Fibroblast of lung (primary cell): ENCODE results near the gene GPR139. TPM values are rescaled to one million over a fixed set of nuclear protein-coding genes. Genes with fewer than 3 reads are reported as not detected.

Experiments
- DNase-seq, 2 donors: peaks; one replicate each; pipeline versions ENCODE4 v3.0.0 to v3.0.0-alpha.2; 2010; ENCODE audit warnings: low read depth in 2 of 2
- H2AFZ ChIP-seq: 2 replicates; pipeline ENCODE4 v1.5.1; 2012; ENCODE audit warnings: low read length, control low read depth, inconsistent platforms
- H3K27ac ChIP-seq: 2 replicates; pipeline ENCODE4 v1.5.1; 2011; ENCODE audit warnings: low read length, control low read depth; ENCODE audit not compliant: insufficient read depth
- H3K27me3 ChIP-seq: 2 replicates; pipeline ENCODE4 v1.5.1; 2011; ENCODE audit warnings: mild to moderate bottlenecking, low read length; ENCODE audit not compliant: control insufficient read depth, insufficient read depth
- H3K36me3 ChIP-seq: 2 replicates; pipeline ENCODE4 v1.5.1; 2011; ENCODE audit warnings: low read length; ENCODE audit not compliant: control insufficient read depth, insufficient read depth
- H3K4me1 ChIP-seq: 2 replicates; pipeline ENCODE4 v1.5.1; 2011; ENCODE audit warnings: low read length; ENCODE audit not compliant: control insufficient read depth, insufficient read depth; ENCODE audit errors: extremely low read depth
- H3K4me2 ChIP-seq: 2 replicates; pipeline ENCODE4 v1.5.1; 2011; ENCODE audit warnings: low read length, control low read depth; ENCODE audit not compliant: insufficient read depth; ENCODE audit errors: extremely low read depth
- H3K4me3 ChIP-seq, 4 experiments: fragments of 200-600 bp in 1 of 4; sonication (generic) in 1 of 4; replicated peaks in 1 of 4; 2 replicates each; pipeline ENCODE4 v1.5.1; 2011 to 2016; ENCODE audit warnings: low read length in 4 of 4, low read depth in 3 of 4, mild to moderate bottlenecking in 3 of 4, control low read depth in 2 of 4, inconsistent platforms in 1 of 4, mixed read lengths in 1 of 4; ENCODE audit not compliant: insufficient read depth in 1 of 4; ENCODE audit errors: control extremely low read depth in 1 of 4
- H3K79me2 ChIP-seq: 2 replicates; pipeline ENCODE4 v1.5.1; 2012; ENCODE audit warnings: mild to moderate bottlenecking, low read length, inconsistent platforms; ENCODE audit not compliant: control insufficient read depth, insufficient read depth
- H3K9ac ChIP-seq: 2 replicates; pipeline ENCODE4 v1.5.1; 2011; ENCODE audit warnings: mild to moderate bottlenecking, low read length, control low read depth; ENCODE audit not compliant: insufficient read depth
- H3K9me3 ChIP-seq: 2 replicates; pipeline ENCODE4 v1.5.1; 2012; ENCODE audit warnings: low read depth, low read length; ENCODE audit not compliant: control insufficient read depth, insufficient read depth
- H4K20me1 ChIP-seq: 2 replicates; pipeline ENCODE4 v1.5.1; 2011; ENCODE audit warnings: low read length; ENCODE audit not compliant: control insufficient read depth, insufficient read depth; ENCODE audit errors: extremely low read depth
- EZH2 ChIP-seq: IDR thresholded peaks from 2 replicates; pipeline ENCODE4 v1.5.1; 2012; ENCODE audit warnings: low read length, control low read depth, mild to moderate bottlenecking; ENCODE audit errors: missing control alignments
- polyA minus RNA-seq: library from RNA; depleted of rRNA, polyadenylated mRNA; stranded (reverse); fragments of >200 nt; gene quantifications from 2 replicates; pipeline ENCODE4 v1.2.3, GENCODE V29; 2011; ENCODE audit warnings: low replicate concordance
- polyA plus RNA-seq, 2 donors: library from polyadenylated mRNA; depleted of rRNA in 1 of 2; stranded (reverse) in 1 of 2; unstranded in 1 of 2; fragments of >200 nt; gene quantifications; 2 replicates each; pipeline ENCODE4 v1.2.1, GENCODE V29; 2011 to 2012; ENCODE audit warnings: missing spikeins in 1 of 2
- total RNA-seq: library from RNA; depleted of rRNA; stranded (reverse); fragments of >200 nt; gene quantifications from 2 replicates; pipeline ENCODE4 v1.2.1, GENCODE V29; 2014
- TF ChIP-seq, protein P1 (sequence below), 2 donors: IDR thresholded peaks in 1 of 2; conservative IDR thresholded peaks in 1 of 2; 1 replicate in 1 of 2; 2 replicates in 1 of 2; pipeline ENCODE4 v1.5.1; 2011 to 2012; ENCODE audit warnings: low read length in 2 of 2, control low read depth in 1 of 2, inconsistent platforms in 1 of 2, low read depth in 1 of 2, mild to moderate bottlenecking in 1 of 2

GPR139 gene
- total RNA-seq (not detected in 2 replicates), polyA plus RNA-seq (not detected in 2 replicates), polyA minus RNA-seq (not detected in 2 replicates)
- not detected in 2 replicates for polyA plus RNA-seq (2012)

DNA sequence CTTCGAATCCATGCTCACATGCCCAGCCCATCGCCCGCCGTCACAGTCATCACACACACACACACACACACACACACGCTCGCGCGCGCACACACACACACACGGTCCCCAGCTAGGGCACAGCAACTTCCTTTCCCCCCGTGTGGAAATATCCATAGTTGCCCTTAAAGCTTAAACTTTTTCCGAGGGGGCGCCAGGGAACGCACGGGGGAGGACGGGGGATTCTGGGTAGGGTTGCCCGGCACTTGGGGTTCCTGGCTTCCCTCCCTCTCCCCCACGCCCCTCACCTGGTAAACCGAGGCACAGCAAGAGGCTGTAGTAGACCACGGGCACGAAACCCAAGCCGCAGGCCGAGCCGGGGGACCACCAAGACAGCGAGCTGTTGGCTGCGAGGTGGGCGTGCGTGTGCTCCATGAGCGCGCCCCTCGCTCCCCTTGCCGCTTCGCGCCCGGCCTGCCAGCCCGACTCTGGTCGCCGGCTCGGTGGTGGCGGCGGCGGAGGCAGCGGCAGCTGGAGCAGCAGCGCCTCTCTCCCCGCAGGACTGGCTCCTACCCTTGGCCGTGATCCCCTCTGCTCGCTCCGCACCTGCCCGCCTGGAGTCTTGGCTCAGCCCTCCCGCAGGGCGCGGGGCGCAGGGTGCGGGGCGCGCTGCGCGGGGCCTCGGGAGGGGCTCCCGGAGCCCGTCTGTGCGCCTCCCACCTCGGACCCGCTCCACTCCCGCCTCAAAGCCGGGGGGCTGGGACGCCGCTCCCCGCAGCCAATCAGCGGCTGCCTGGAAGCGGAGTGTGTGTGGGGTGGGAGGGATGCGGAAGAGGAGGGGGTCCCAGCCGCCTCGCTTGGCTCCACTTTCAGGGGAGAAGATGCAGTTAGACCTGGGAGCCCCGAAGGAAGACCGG lies at the start of gene GPR139:
TSS of gene GPR139 (minus strand) at position 688 of the 896 bp plus-strand sequence. CDS start at position 414, 274 bp downstream.
- TF ChIP-seq, protein P1, sequence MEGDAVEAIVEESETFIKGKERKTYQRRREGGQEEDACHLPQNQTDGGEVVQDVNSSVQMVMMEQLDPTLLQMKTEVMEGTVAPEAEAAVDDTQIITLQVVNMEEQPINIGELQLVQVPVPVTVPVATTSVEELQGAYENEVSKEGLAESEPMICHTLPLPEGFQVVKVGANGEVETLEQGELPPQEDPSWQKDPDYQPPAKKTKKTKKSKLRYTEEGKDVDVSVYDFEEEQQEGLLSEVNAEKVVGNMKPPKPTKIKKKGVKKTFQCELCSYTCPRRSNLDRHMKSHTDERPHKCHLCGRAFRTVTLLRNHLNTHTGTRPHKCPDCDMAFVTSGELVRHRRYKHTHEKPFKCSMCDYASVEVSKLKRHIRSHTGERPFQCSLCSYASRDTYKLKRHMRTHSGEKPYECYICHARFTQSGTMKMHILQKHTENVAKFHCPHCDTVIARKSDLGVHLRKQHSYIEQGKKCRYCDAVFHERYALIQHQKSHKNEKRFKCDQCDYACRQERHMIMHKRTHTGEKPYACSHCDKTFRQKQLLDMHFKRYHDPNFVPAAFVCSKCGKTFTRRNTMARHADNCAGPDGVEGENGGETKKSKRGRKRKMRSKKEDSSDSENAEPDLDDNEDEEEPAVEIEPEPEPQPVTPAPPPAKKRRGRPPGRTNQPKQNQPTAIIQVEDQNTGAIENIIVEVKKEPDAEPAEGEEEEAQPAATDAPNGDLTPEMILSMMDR (conservative IDR thresholded peaks at IDR 0.05 in 1 of 2, IDR thresholded peaks at IDR 0.05 in 1 of 2; ENCODE audit: low read depth in 1 of 2, low read length in 2 of 2): no peak
- no peak for TF ChIP-seq EZH2
- Histone ChIP-seq H3K36me3 (no peaks in the 10 kb centered on the region), H3K79me2 (no peaks in the 10 kb centered on the region), H3K9ac (no peak within 1 kb of the TSS), H3K27ac (no peak within 1 kb of the TSS), H3K27me3 (no peaks in the 10 kb centered on the region), H2AFZ (no peak within 1 kb of the TSS), H3K4me1 (no peaks in the 10 kb centered on the region), H3K4me3 (no peak within 1 kb of the TSS), H4K20me1 (no peaks in the 10 kb centered on the region), H3K9me3 (no peaks in the 10 kb centered on the region), H3K4me2 (no peak within 1 kb of the TSS)
- DNase-seq: no peak

DNA sequence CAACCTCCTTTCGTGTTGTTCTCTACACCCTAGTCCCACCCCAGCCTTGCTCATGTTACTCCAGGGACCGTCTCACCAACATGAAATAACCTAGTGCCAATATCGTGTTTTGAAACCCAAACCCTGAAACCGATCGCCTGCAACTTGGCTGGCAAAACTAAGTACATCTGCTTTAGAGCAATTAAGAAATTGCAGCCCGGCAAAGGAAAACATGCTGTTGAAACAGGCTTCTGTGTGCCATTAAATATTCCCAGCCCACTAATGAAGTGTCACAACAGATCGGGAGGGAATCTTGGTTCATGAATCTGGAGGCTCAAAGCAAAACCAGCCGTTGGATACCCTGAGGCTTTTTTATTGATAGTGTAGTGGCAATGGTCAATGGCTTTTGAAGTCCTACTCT lies 48.3 kb upstream of the GPR139 start:
- Histone ChIP-seq H3K9ac (no peak overlapping the region), H3K4me2 (no peak overlapping the region), H3K27me3 (no peaks in the 10 kb centered on the region), H3K79me2 (no peaks in the 10 kb centered on the region), H3K4me1 (no peaks in the 10 kb centered on the region), H3K9me3 (no peaks in the 10 kb centered on the region), H4K20me1 (no peaks in the 10 kb centered on the region), H2AFZ (no peak overlapping the region), H3K27ac (no peak overlapping the region), H3K36me3 (no peaks in the 10 kb centered on the region), H3K4me3 (no peak overlapping the region)
- TF ChIP-seq EZH2: no peak
- TF ChIP-seq, protein P1 (conservative IDR thresholded peaks at IDR 0.05 in 1 of 2, IDR thresholded peaks at IDR 0.05 in 1 of 2; ENCODE audit: low read depth in 1 of 2, low read length in 2 of 2): no peak
- no peak for DNase-seq

DNA sequence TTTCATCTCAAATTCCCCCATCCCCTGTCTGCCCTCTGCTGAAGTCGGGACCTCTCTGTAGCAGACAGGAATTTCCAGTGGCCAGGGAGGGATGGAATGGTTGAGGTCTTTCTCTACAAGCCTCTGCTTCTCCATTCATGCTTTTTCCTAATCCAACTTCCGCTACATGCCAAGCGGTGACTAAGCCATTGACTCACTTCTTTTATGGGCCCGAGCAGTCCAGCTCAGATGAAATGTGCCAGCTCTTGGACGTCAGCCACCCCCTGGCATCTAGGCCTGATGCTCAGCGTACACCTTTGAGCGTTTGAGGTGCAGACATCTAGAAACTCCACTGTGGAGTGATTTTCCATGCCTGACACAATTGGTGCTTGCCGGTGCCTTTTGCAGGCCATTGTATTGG lies 40.7 kb upstream of the GPR139 start:
- TF ChIP-seq, protein P1 (conservative IDR thresholded peaks at IDR 0.05 in 1 of 2, IDR thresholded peaks at IDR 0.05 in 1 of 2; ENCODE audit: low read depth in 1 of 2, low read length in 2 of 2): no peak
- no peak for TF ChIP-seq EZH2
- H3K4me2 ChIP-seq: no peak overlapping the region
- H3K36me3 ChIP-seq: no peaks in the 10 kb centered on the region
- no peak for DNase-seq
- no peak overlapping the region for H3K27ac ChIP-seq
- no peak overlapping the region for H3K4me3 ChIP-seq
- H3K4me1 ChIP-seq: no peaks in the 10 kb centered on the region
- no peaks in the 10 kb centered on the region for H3K27me3 ChIP-seq
- no peaks in the 10 kb centered on the region for H3K79me2 ChIP-seq
- no peak overlapping the region for H2AFZ ChIP-seq
- H4K20me1 ChIP-seq: no peaks in the 10 kb centered on the region
- H3K9me3 ChIP-seq: no peaks in the 10 kb centered on the region
- H3K9ac ChIP-seq: no peak overlapping the region
